Neuronal stem cell (in vitro differentiated cells): ENCODE measurements around the gene ADSL.
"Not testable (repeated sequence)": the region's sequence is repeated elsewhere in the genome, so short reads cannot be mapped to it uniquely, and the experiment has no call there.

ENCODE experiments used
- DNase-seq: peaks from one replicate; pipeline ENCODE4 v3.0.0-alpha.2; 2013; ENCODE audit warnings: low spot score
- H2AFZ ChIP-seq: one replicate; pipeline ENCODE4 v1.6.1; 2013; ENCODE audit warnings: mild to moderate bottlenecking, low read length, inconsistent platforms
- H2AK5ac ChIP-seq: 2 replicates; pipeline ENCODE4 v1.6.1; 2013; ENCODE audit warnings: low read depth, mild to moderate bottlenecking, inconsistent platforms, low read length, moderate library complexity, mixed read lengths
- H2BK120ac ChIP-seq: 2 replicates; pipeline ENCODE4 v1.6.1; 2013; ENCODE audit warnings: low read depth, mild to moderate bottlenecking, inconsistent platforms, low read length, moderate library complexity, mixed read lengths
- H2BK12ac ChIP-seq: one replicate; pipeline ENCODE4 v1.6.1; 2013; ENCODE audit warnings: low read length, inconsistent platforms
- H2BK15ac ChIP-seq: 2 replicates; pipeline ENCODE4 v1.6.1; 2013; ENCODE audit warnings: mild to moderate bottlenecking, low read length, inconsistent platforms, mixed read lengths
- H2BK5ac ChIP-seq: one replicate; pipeline ENCODE4 v1.6.1; 2013; ENCODE audit warnings: inconsistent platforms, mild to moderate bottlenecking, low read length, moderate library complexity
- H3K14ac ChIP-seq: one replicate; pipeline ENCODE4 v1.6.1; 2013; ENCODE audit warnings: low read length, inconsistent platforms
- H3K18ac ChIP-seq: 2 replicates; pipeline ENCODE4 v1.6.1; 2013; ENCODE audit warnings: low read length, inconsistent platforms
- H3K23ac ChIP-seq: 2 replicates; pipeline ENCODE4 v1.6.1; 2013; ENCODE audit warnings: low read depth, mild to moderate bottlenecking, mixed read lengths, low read length, inconsistent platforms; ENCODE audit not compliant: poor library complexity
- H3K27ac ChIP-seq: replicated peaks from 3 replicates; pipeline ENCODE4 v1.5.1; 2013; ENCODE audit warnings: low read length, inconsistent platforms
- H3K27me3 ChIP-seq, 3 experiments: 2 replicates each; pipeline ENCODE4 v1.6.1; 2013; ENCODE audit warnings: low read length in 3 of 3, mild to moderate bottlenecking in 2 of 3, inconsistent platforms in 1 of 3, low read depth in 1 of 3, mixed read lengths in 1 of 3, moderate library complexity in 1 of 3; ENCODE audit not compliant: control insufficient read depth in 3 of 3, insufficient read depth in 3 of 3
- H3K36me3 ChIP-seq, 2 donors: replicated peaks in 1 of 2; 2 replicates each; pipeline ENCODE4 v1.6.1; 2013; ENCODE audit warnings: low read length in 2 of 2; ENCODE audit not compliant: control insufficient read depth in 2 of 2, insufficient read depth in 2 of 2
- H3K4ac ChIP-seq: 2 replicates; pipeline ENCODE4 v1.6.1; 2013; ENCODE audit warnings: inconsistent platforms, mild to moderate bottlenecking, low read length, moderate library complexity
- H3K4me1 ChIP-seq, 2 donors: 1 replicate in 1 of 2; 2 replicates in 1 of 2; pipeline ENCODE4 v1.6.1; 2013; ENCODE audit warnings: low read length in 2 of 2, low read depth in 1 of 2; ENCODE audit not compliant: control insufficient read depth in 2 of 2, insufficient read depth in 1 of 2
- H3K4me2 ChIP-seq: one replicate; pipeline ENCODE4 v1.6.1; 2013; ENCODE audit warnings: mild to moderate bottlenecking, low read length, inconsistent platforms; ENCODE audit not compliant: insufficient read depth, poor library complexity, severe bottlenecking
- H3K4me3 ChIP-seq, 2 donors: 2 replicates each; pipeline ENCODE4 v1.5.1; 2013; ENCODE audit warnings: low read length in 2 of 2, mild to moderate bottlenecking in 2 of 2, inconsistent platforms in 1 of 2, moderate library complexity in 1 of 2
- H3K79me1 ChIP-seq: one replicate; pipeline ENCODE4 v1.6.1; 2013; ENCODE audit warnings: low read depth, mild to moderate bottlenecking, inconsistent platforms, low read length, moderate library complexity
- H3K9ac ChIP-seq: one replicate; pipeline ENCODE4 v1.6.1; 2013; ENCODE audit warnings: mild to moderate bottlenecking, low read depth, low read length, inconsistent platforms; ENCODE audit not compliant: poor library complexity
- H3K9me3 ChIP-seq, 2 donors: replicated peaks in 1 of 2; 2 replicates each; pipeline versions ENCODE3 to v1.6.1; 2013; ENCODE audit warnings: low read length in 2 of 2, mild to moderate bottlenecking in 2 of 2, inconsistent platforms in 1 of 2, low read depth in 1 of 2, mixed read lengths in 1 of 2, moderate library complexity in 1 of 2; ENCODE audit not compliant: control insufficient read depth in 2 of 2, insufficient read depth in 1 of 2
- H4K8ac ChIP-seq: one replicate; pipeline ENCODE4 v1.6.1; 2013; ENCODE audit warnings: low read depth, mild to moderate bottlenecking, inconsistent platforms, low read length, moderate library complexity
- H4K91ac ChIP-seq: one replicate; pipeline ENCODE4 v1.6.1; 2013; ENCODE audit warnings: low read length, low read depth, mild to moderate bottlenecking, inconsistent platforms; ENCODE audit not compliant: poor library complexity
- WGBS, 2 donors: extraction: QIAGEN DNeasy Blood & Tissue Kit; methylation state at CpG; one replicate each; pipeline ENCODE4 v1.1.7; 2013; ENCODE audit warnings: missing lambda C conversion rate in 2 of 2, mixed read lengths in 1 of 2; ENCODE audit not compliant: insufficient read length in 2 of 2, insufficient replicate concordance in 1 of 2; ENCODE audit errors: extremely low coverage in 2 of 2; 5-methylcytosine and 5-hydroxymethylcytosine counted together

The ADSL gene

GRCh38 chr22:40374567-40374966 is 28.3 kb downstream of the ADSL start:
- Histone ChIP-seq H4K91ac (no peak overlapping the region), H3K4me3 (no peak overlapping the region), H3K9ac (no peak overlapping the region), H3K27me3 (no peaks in the 10 kb centered on the region), H2BK15ac (no peak overlapping the region), H3K4me1 (no peaks in the 10 kb centered on the region), H3K23ac (no peak overlapping the region), H3K27ac (no peak overlapping the region), H3K4me2 (no peak overlapping the region), H4K8ac (no peak overlapping the region), H2BK120ac (no peak overlapping the region), H3K36me3 (peaks cover 0 to 15% of the 10 kb centered on the region in 2 donors), H3K14ac (no peak overlapping the region), H2AFZ (no peak overlapping the region), H3K79me1 (peaks cover 2% of the 10 kb centered on the region), H2AK5ac (no peak overlapping the region), H3K18ac (no peak overlapping the region), H3K9me3 (no peaks in the 10 kb centered on the region), H3K4ac (no peak overlapping the region), H2BK12ac (no peak overlapping the region), H2BK5ac (no peak overlapping the region)
- no CpG with 5 or more reads among the region's 8 CpGs for WGBS, 2 donors
- DNase-seq, result no peak

GRCh38 chr22:40376149-40376548 is 29.8 kb downstream of the ADSL start:
- H3K4ac ChIP-seq, result no peak overlapping the region
- H2BK5ac ChIP-seq, result no peak overlapping the region
- DNase-seq, result no peak
- no peak overlapping the region for H4K8ac ChIP-seq
- H3K9ac ChIP-seq, result no peak overlapping the region
- no peaks in the 10 kb centered on the region for H3K79me1 ChIP-seq
- H2BK15ac ChIP-seq, result no peak overlapping the region
- WGBS, 2 donors, result no CpG with 5 or more reads among the region's 5 CpGs
- no peak overlapping the region for H3K4me2 ChIP-seq
- H3K27ac ChIP-seq, result no peak overlapping the region
- H3K14ac ChIP-seq, result no peak overlapping the region
- no peak overlapping the region for H4K91ac ChIP-seq
- no peak overlapping the region for H3K4me3 ChIP-seq
- H3K23ac ChIP-seq, result no peak overlapping the region
- no peak overlapping the region for H2BK120ac ChIP-seq
- no peak overlapping the region for H2BK12ac ChIP-seq
- no peaks in the 10 kb centered on the region for H3K27me3 ChIP-seq
- no peak overlapping the region for H2AFZ ChIP-seq
- no peaks in the 10 kb centered on the region for H3K9me3 ChIP-seq
- no peak overlapping the region for H2AK5ac ChIP-seq
- H3K36me3 ChIP-seq, result peaks cover 0 to 12% of the 10 kb centered on the region in 2 donors
- H3K4me1 ChIP-seq, result no peaks in the 10 kb centered on the region
- no peak overlapping the region for H3K18ac ChIP-seq

- no peak overlapping the region for H3K4ac ChIP-seq
- no peak overlapping the region for H2BK5ac ChIP-seq
- no peaks in the 10 kb centered on the region for H3K27me3 ChIP-seq
- H2BK120ac ChIP-seq, result no peak overlapping the region
- no peak overlapping the region for H3K18ac ChIP-seq
- H2AK5ac ChIP-seq, result no peak overlapping the region
- no peak overlapping the region for H2BK15ac ChIP-seq
- peak overlapping the region; percentile 57 for H4K8ac ChIP-seq
- H3K9ac ChIP-seq, result no peak overlapping the region
- no peak overlapping the region for H2BK12ac ChIP-seq
- H3K4me2 ChIP-seq, result no peak overlapping the region
- DNase-seq, result no peak
- whole genome bisulfite sequencing, 2 donors, result no CpG with 5 or more reads among the region's 2 CpGs
- H4K91ac ChIP-seq, result no peak overlapping the region
- H3K14ac ChIP-seq, result no peak overlapping the region
- no peak overlapping the region for H2AFZ ChIP-seq
- no peaks in the 10 kb centered on the region for H3K4me1 ChIP-seq
- no peak overlapping the region for H3K4me3 ChIP-seq
- H3K36me3 ChIP-seq, result peaks cover 0 to 5% of the 10 kb centered on the region in 2 donors
- H3K79me1 ChIP-seq, result no peaks in the 10 kb centered on the region
- H3K9me3 ChIP-seq, result no peaks in the 10 kb centered on the region
- no peak overlapping the region for H3K27ac ChIP-seq
- no peak overlapping the region for H3K23ac ChIP-seq
Measured at GRCh38 chr22:40377931-40378330, 31.6 kb downstream of the ADSL start.

GRCh38 chr22:40378448-40378847 is 32.1 kb downstream of the ADSL start:
- H3K4me2 ChIP-seq, H2BK15ac ChIP-seq, H3K14ac ChIP-seq, H3K36me3 ChIP-seq, H2BK120ac ChIP-seq, H4K91ac ChIP-seq, H3K9me3 ChIP-seq, DNase-seq, H2BK5ac ChIP-seq, H2AFZ ChIP-seq, H3K4ac ChIP-seq, H3K4me3 ChIP-seq, H3K18ac ChIP-seq, H2BK12ac ChIP-seq, H3K79me1 ChIP-seq, H3K27ac ChIP-seq, H3K4me1 ChIP-seq, H3K27me3 ChIP-seq, H3K23ac ChIP-seq, H2AK5ac ChIP-seq, H4K8ac ChIP-seq, H3K9ac ChIP-seq: not testable (repeated sequence)
- no CpG with 5 or more reads among the region's 11 CpGs for WGBS, 2 donors
